HG03159 (cell line): ENCODE data around the gene MET.

Experiments
- ATAC-seq: cut with Tn5 transposase; IDR thresholded peaks from one replicate; pipeline ENCODE4 v1.9.1; 2021; ENCODE audit warnings: mild to moderate bottlenecking, moderate library complexity; ENCODE audit not compliant: unreplicated experiment

MET gene

GRCh38 chr7:116663744-116664143, 8.3 kb upstream of the MET start:
- no peak for ATAC-seq

GRCh38 chr7:116665332-116665996, 6.5 kb upstream of the MET start:
- ATAC-seq, result no peak

GRCh38 chr7:116669769-116670168, 2.2 kb upstream of the MET start:
- no peak for ATAC-seq

GRCh38 chr7:116670409-116671015, 1.5 kb upstream of the MET start:
- ATAC-seq, result no peak

GRCh38 chr7:116671111-116671510, 885 bp upstream of the MET start:
- no peak for ATAC-seq

GRCh38 chr7:116672596-116673456, 830 bp downstream of the MET start:
- ATAC-seq, result no peak

- ATAC-seq, result no peak
Observed at GRCh38 chr7:116673457-116673865, 1.5 kb downstream of the MET start.

GRCh38 chr7:116674508-116675173, 2.6 kb downstream of the MET start:
- ATAC-seq, result no peak

GRCh38 chr7:116675812-116676355, 3.9 kb downstream of the MET start:
- ATAC-seq, result no peak

- no peak for ATAC-seq
Observed at GRCh38 chr7:116678780-116679179, 6.8 kb downstream of the MET start.

GRCh38 chr7:116679500-116679899, 7.5 kb downstream of the MET start:
- ATAC-seq, result peak; percentile 47

- peak; percentile 100 for ATAC-seq
Observed at GRCh38 chr7:116683786-116684185, 11.8 kb downstream of the MET start.

- no peak for ATAC-seq
Observed at GRCh38 chr7:116686033-116686432, 14.0 kb downstream of the MET start.

GRCh38 chr7:116686812-116687419, 14.9 kb downstream of the MET start:
- no peak for ATAC-seq

GRCh38 chr7:116687801-116688201, 15.8 kb downstream of the MET start:
- ATAC-seq, result no peak

- ATAC-seq, result no peak
Observed at GRCh38 chr7:116689790-116690259, 17.8 kb downstream of the MET start.

GRCh38 chr7:116691664-116692063, 19.7 kb downstream of the MET start:
- ATAC-seq, result no peak

GRCh38 chr7:116692401-116693308, 20.7 kb downstream of the MET start:
- ATAC-seq, result peak; percentile 69

- ATAC-seq, result no peak
Observed at GRCh38 chr7:116696707-116697106, 24.7 kb downstream of the MET start.
